Neural cell (in vitro differentiated cells): ENCODE data around the gene FOXI3. TPM values are rescaled to one million over a fixed set of nuclear protein-coding genes. Genes with fewer than 3 reads are reported as not detected.

Source experiments
- H2AFZ ChIP-seq: fragments of 200-600, 300-800 bp; sonication (generic), shearing (Covaris generic); 2 replicates; pipeline ENCODE4 v1.6.0; 2014; ENCODE audit warnings: low read depth, mild to moderate bottlenecking, antibody characterized with exemption, low read length, moderate library complexity
- H3F3A ChIP-seq: fragments of 200-600 bp; shearing (Covaris generic); 2 replicates; pipeline ENCODE4 v1.6.1; 2016; ENCODE audit warnings: mild to moderate bottlenecking, moderate library complexity, mixed read lengths, antibody characterized with exemption, low read length; ENCODE audit not compliant: insufficient read depth, poor library complexity, severe bottlenecking
- H3K27ac ChIP-seq: fragments of 200-600, 300-800 bp; sonication (generic), shearing (Covaris generic); 2 replicates; pipeline ENCODE4 v1.5.1; 2014; ENCODE audit warnings: mild to moderate bottlenecking, low read length, moderate library complexity
- H3K27me3 ChIP-seq: fragments of 300-800, 200-600 bp; sonication (generic), shearing (Covaris generic); 2 replicates; pipeline ENCODE4 v1.6.0; 2014; ENCODE audit warnings: mild to moderate bottlenecking, low read depth, low read length, moderate library complexity; ENCODE audit not compliant: insufficient read depth
- H3K36me3 ChIP-seq: fragments of 300-800, 200-600 bp; sonication (generic), shearing (Covaris generic); 2 replicates; pipeline ENCODE4 v1.5.1; 2014; ENCODE audit warnings: mild to moderate bottlenecking, antibody characterized with exemption, low read length, moderate library complexity; ENCODE audit not compliant: insufficient read depth
- H3K4me2 ChIP-seq: fragments of 300-800, 200-600 bp; sonication (generic), shearing (Covaris generic); 2 replicates; pipeline ENCODE4 v1.6.0; 2014; ENCODE audit warnings: mild to moderate bottlenecking, low read length
- H3K4me3 ChIP-seq: fragments of 300-800, 200-600 bp; sonication (generic), shearing (Covaris generic); 2 replicates; pipeline ENCODE4 v1.5.1; 2014; ENCODE audit warnings: mild to moderate bottlenecking, low read length, moderate library complexity
- H3K79me2 ChIP-seq: fragments of 200-600 bp; shearing (Covaris generic); replicated peaks from 2 replicates; pipeline ENCODE4 v1.6.0; 2014; ENCODE audit warnings: mild to moderate bottlenecking, low read length, moderate library complexity; ENCODE audit not compliant: insufficient read depth
- H3K9ac ChIP-seq: fragments of 300-800, 200-600 bp; sonication (generic), shearing (Covaris generic); 2 replicates; pipeline ENCODE4 v1.6.1; 2016; ENCODE audit warnings: mild to moderate bottlenecking, low read length, mixed read lengths
- H3K9me2 ChIP-seq: fragments of 200-600 bp; shearing (Covaris generic); 2 replicates; pipeline ENCODE4 v1.6.1; 2016; ENCODE audit warnings: mild to moderate bottlenecking, low read length, mixed read lengths; ENCODE audit not compliant: insufficient read depth
- H3K9me3 ChIP-seq: fragments of 200-600, 300-800 bp; sonication (generic), shearing (Covaris generic); 2 replicates; pipeline ENCODE4 v1.6.1; 2016; ENCODE audit warnings: mild to moderate bottlenecking, mixed run types, low read length, moderate library complexity, mixed read lengths
- H4K20me1 ChIP-seq: fragments of 200-600 bp; shearing (Covaris generic); 2 replicates; pipeline ENCODE4 v1.6.1; 2016; ENCODE audit warnings: mild to moderate bottlenecking, mixed run types; ENCODE audit not compliant: insufficient read depth
- CTCF ChIP-seq: fragments of 450-650 bp; IDR thresholded peaks from 2 replicates; pipeline ENCODE4 v1.5.1; 2014; ENCODE audit warnings: antibody characterized with exemption, mild to moderate bottlenecking, moderate library complexity; ENCODE audit not compliant: poor library complexity, severe bottlenecking
- EP300 ChIP-seq: fragments of 450-650 bp; conservative IDR thresholded peaks from 2 replicates; pipeline ENCODE4 v1.6.1; 2014; ENCODE audit warnings: antibody characterized with exemption, mild to moderate bottlenecking, moderate library complexity; ENCODE audit not compliant: poor library complexity, severe bottlenecking
- EZH2 ChIP-seq: fragments of 200-600, 300-800 bp; shearing (Covaris generic), sonication (generic); IDR thresholded peaks from 2 replicates; pipeline ENCODE4 v1.6.1; 2014; ENCODE audit warnings: antibody characterized with exemption, low read length, borderline replicate concordance, mild to moderate bottlenecking; ENCODE audit not compliant: insufficient read depth, poor library complexity, severe bottlenecking
- MXI1 ChIP-seq: fragments of 450-650 bp; conservative IDR thresholded peaks from 2 replicates; pipeline ENCODE4 v1.6.1; 2014; ENCODE audit warnings: antibody characterized with exemption, mild to moderate bottlenecking; ENCODE audit not compliant: poor library complexity, severe bottlenecking
- POLR2AphosphoS5 ChIP-seq: IDR thresholded peaks from 2 replicates; pipeline ENCODE4 v1.6.1; 2012
- RAD21 ChIP-seq: fragments of 450-650 bp; conservative IDR thresholded peaks from 2 replicates; pipeline ENCODE4 v1.6.1; 2014; ENCODE audit warnings: antibody characterized with exemption, mild to moderate bottlenecking, moderate library complexity
- REST ChIP-seq: IDR thresholded peaks from 2 replicates; pipeline ENCODE4 v1.6.1; 2012; ENCODE audit warnings: borderline replicate concordance
- SMC3 ChIP-seq: fragments of 450-650 bp; conservative IDR thresholded peaks from 2 replicates; pipeline ENCODE4 v1.6.1; 2014; ENCODE audit warnings: antibody characterized with exemption, mild to moderate bottlenecking, moderate library complexity; ENCODE audit not compliant: poor library complexity
- TAF1 ChIP-seq: IDR thresholded peaks from 2 replicates; pipeline ENCODE4 v1.6.1; 2012; ENCODE audit warnings: low read depth
- polyA plus RNA-seq: library from polyadenylated mRNA; depleted of rRNA; stranded (reverse); fragments of >200 nt; gene quantifications from 2 replicates; pipeline ENCODE4 v1.2.3, GENCODE V29; 2014

Gene FOXI3
- polyA plus RNA-seq, 1 donor from 2014 or later: not detected

GRCh38 chr2:88458633-88459032, 6.1 kb upstream of the FOXI3 start:
- Histone ChIP-seq H3K27me3 (peaks cover 12% of the 10 kb centered on the region), H3K9me2 (no peaks in the 10 kb centered on the region), H2AFZ (no peak overlapping the region), H3K27ac (no peak overlapping the region), H3K36me3 (no peaks in the 10 kb centered on the region), H3F3A (no peaks in the 10 kb centered on the region), H3K4me2 (no peak overlapping the region), H3K4me3 (no peak overlapping the region), H3K9ac (no peak overlapping the region), H3K9me3 (no peaks in the 10 kb centered on the region), H3K79me2 (no peaks in the 10 kb centered on the region), H4K20me1 (no peaks in the 10 kb centered on the region)
- TF ChIP-seq EP300 (no peak), MXI1 (no peak), RAD21 (no peak), TAF1 (no peak), EZH2 (no peak), SMC3 (no peak), POLR2AphosphoS5 (no peak), REST (no peak), CTCF (no peak)

- no peaks in the 10 kb centered on the region for H3K9me3 ChIP-seq
- H3K27ac ChIP-seq: no peak overlapping the region
- H3K27me3 ChIP-seq: peaks cover 51% of the 10 kb centered on the region
- no peak overlapping the region for H3K9ac ChIP-seq
- no peak overlapping the region for H2AFZ ChIP-seq
- H4K20me1 ChIP-seq: no peaks in the 10 kb centered on the region
- no peaks in the 10 kb centered on the region for H3K79me2 ChIP-seq
- peak overlapping the region; percentile 59 for H3K4me2 ChIP-seq
- no peaks in the 10 kb centered on the region for H3K36me3 ChIP-seq
- TF ChIP-seq SMC3 (no peak), EP300 (no peak), POLR2AphosphoS5 (peak; percentile 93), TAF1 (no peak), RAD21 (no peak), CTCF (no peak), EZH2 (no peak), MXI1 (no peak)
- H3K9me2 ChIP-seq: no peaks in the 10 kb centered on the region
- H3K4me3 ChIP-seq: peak overlapping the region; percentile 49
- peaks cover 3% of the 10 kb centered on the region for H3F3A ChIP-seq
Measured at GRCh38 chr2:88452980-88453582, 588 bp upstream of the FOXI3 start.
